DND-41 (cell line): Measurements from ENCODE around the gene SERBP1.

Source experiments
- ATAC-seq: fragments of 200-7000 bp; cut with Tn5 transposase; 3 replicates; pipeline ENCODE4 v1.9.1; 2021; ENCODE audit warnings: low read depth; ENCODE audit not compliant: insufficient read depth
- DNase-seq: peaks from one replicate; pipeline ENCODE4 v3.0.0-alpha.2; 2020
- H2AFZ ChIP-seq: 2 replicates; pipeline ENCODE4 v1.6.0; 2012; ENCODE audit warnings: low read depth, low read length
- H3K27ac ChIP-seq: 2 replicates; pipeline ENCODE4 v1.5.1; 2012; ENCODE audit warnings: low read length, inconsistent platforms
- H3K27me3 ChIP-seq: fragments of 200-600 bp; sonication (generic); 2 replicates; pipeline ENCODE4 v1.6.0; 2012; ENCODE audit warnings: low read length, mild to moderate bottlenecking, inconsistent platforms; ENCODE audit not compliant: insufficient read depth, poor library complexity
- H3K36me3 ChIP-seq: 2 replicates; pipeline ENCODE4 v1.5.1; 2012; ENCODE audit warnings: low read length, inconsistent platforms; ENCODE audit not compliant: insufficient read depth
- H3K4me1 ChIP-seq: 2 replicates; pipeline ENCODE4 v1.5.1; 2012; ENCODE audit warnings: mild to moderate bottlenecking, low read length; ENCODE audit not compliant: insufficient read depth
- H3K4me2 ChIP-seq: 2 replicates; pipeline ENCODE4 v1.6.0; 2012; ENCODE audit warnings: mild to moderate bottlenecking, moderate library complexity, low read length, inconsistent platforms; ENCODE audit not compliant: insufficient read depth
- H3K4me3 ChIP-seq, 2 experiments: fragments of 200-600 bp in 1 of 2; shearing (Covaris generic) in 1 of 2; 2 replicates each; pipeline ENCODE4 v1.5.1; 2012 to 2016; ENCODE audit warnings: inconsistent platforms in 2 of 2, low read length in 2 of 2, mild to moderate bottlenecking in 2 of 2, low read depth in 1 of 2, moderate library complexity in 1 of 2
- H3K79me2 ChIP-seq: 2 replicates; pipeline ENCODE4 v1.6.0; 2012; ENCODE audit warnings: low read length, inconsistent platforms; ENCODE audit not compliant: insufficient read depth
- H3K9ac ChIP-seq: 2 replicates; pipeline ENCODE4 v1.6.0; 2012; ENCODE audit warnings: low read depth, mild to moderate bottlenecking, inconsistent platforms, low read length, moderate library complexity
- H3K9me3 ChIP-seq: 2 replicates; pipeline ENCODE4 v1.5.1; 2012; ENCODE audit warnings: low read length, moderate library complexity, mild to moderate bottlenecking, inconsistent platforms; ENCODE audit not compliant: insufficient read depth, severe bottlenecking
- H4K20me1 ChIP-seq: 2 replicates; pipeline ENCODE4 v1.6.0; 2012; ENCODE audit warnings: low read length; ENCODE audit not compliant: insufficient read depth
- CTCF ChIP-seq: IDR thresholded peaks from 2 replicates; pipeline ENCODE4 v1.5.1; 2012; ENCODE audit warnings: borderline replicate concordance, low read length, moderate library complexity, mild to moderate bottlenecking; ENCODE audit not compliant: poor library complexity, severe bottlenecking; ENCODE audit errors: extremely low read depth
- EZH2 ChIP-seq: IDR thresholded peaks from 3 replicates; pipeline ENCODE4 v1.6.1; 2012; ENCODE audit warnings: borderline replicate concordance, low read depth, mild to moderate bottlenecking, moderate library complexity, low read length, inconsistent platforms; ENCODE audit not compliant: severe bottlenecking

SERBP1 gene

GRCh38 chr1:67393240-67393639 lies 37.0 kb downstream of the SERBP1 start:
- H3K79me2 ChIP-seq = no peaks in the 10 kb centered on the region
- H3K4me2 ChIP-seq = peak overlapping the region; percentile 54
- peak; percentile 90 for ATAC-seq
- no peaks in the 10 kb centered on the region for H3K9me3 ChIP-seq
- DNase-seq = peak; percentile 86
- peak overlapping the region; percentile 30 for H3K9ac ChIP-seq
- H3K27ac ChIP-seq = peak overlapping the region; percentile 75
- no peak for TF ChIP-seq CTCF
- TF ChIP-seq EZH2 = no peak
- peaks cover 25% of the 10 kb centered on the region for H3K4me1 ChIP-seq
- no peak overlapping the region for H2AFZ ChIP-seq
- no peaks in the 10 kb centered on the region for H3K27me3 ChIP-seq
- peak overlapping the region in 1 of 2 experiments; percentile 25; a peak in 1 of 4 replicates for H3K4me3 ChIP-seq
- H3K36me3 ChIP-seq = no peaks in the 10 kb centered on the region
- H4K20me1 ChIP-seq = peaks cover 6% of the 10 kb centered on the region; the same call in 1 of the 2 replicates

GRCh38 chr1:67390041-67390887 lies 39.9 kb downstream of the SERBP1 start:
- TF ChIP-seq EZH2 (no peak), CTCF (no peak)
- Histone ChIP-seq H3K4me1 (peaks cover 25% of the 10 kb centered on the region), H3K9ac (no peak overlapping the region), H3K36me3 (no peaks in the 10 kb centered on the region), H3K79me2 (no peaks in the 10 kb centered on the region), H3K9me3 (peaks cover 5% of the 10 kb centered on the region), H4K20me1 (peaks cover 6% of the 10 kb centered on the region; the same call in 1 of the 2 replicates), H2AFZ (no peak overlapping the region), H3K4me2 (no peak overlapping the region), H3K4me3 (no peak overlapping the region), H3K27ac (no peak overlapping the region), H3K27me3 (no peaks in the 10 kb centered on the region)
- ATAC-seq (no peak), DNase-seq (no peak)

- H3K4me3 ChIP-seq = no peak overlapping the region
- no peak overlapping the region for H3K9ac ChIP-seq
- no peaks in the 10 kb centered on the region for H3K36me3 ChIP-seq
- no peak for TF ChIP-seq CTCF
- no peak for TF ChIP-seq EZH2
- no peak for ATAC-seq
- H3K4me2 ChIP-seq = no peak overlapping the region
- no peak overlapping the region for H2AFZ ChIP-seq
- no peaks in the 10 kb centered on the region for H3K27me3 ChIP-seq
- H4K20me1 ChIP-seq = no peaks in the 10 kb centered on the region
- peaks cover 21% of the 10 kb centered on the region for H3K9me3 ChIP-seq
- H3K27ac ChIP-seq = no peak overlapping the region
- H3K4me1 ChIP-seq = no peaks in the 10 kb centered on the region
- DNase-seq = no peak
- H3K79me2 ChIP-seq = no peaks in the 10 kb centered on the region
Measured at GRCh38 chr1:67383999-67384638, 46.1 kb downstream of the SERBP1 start.
